ENCODE measurements around the gene ARHGEF11.

Gene ARHGEF11

DNA sequence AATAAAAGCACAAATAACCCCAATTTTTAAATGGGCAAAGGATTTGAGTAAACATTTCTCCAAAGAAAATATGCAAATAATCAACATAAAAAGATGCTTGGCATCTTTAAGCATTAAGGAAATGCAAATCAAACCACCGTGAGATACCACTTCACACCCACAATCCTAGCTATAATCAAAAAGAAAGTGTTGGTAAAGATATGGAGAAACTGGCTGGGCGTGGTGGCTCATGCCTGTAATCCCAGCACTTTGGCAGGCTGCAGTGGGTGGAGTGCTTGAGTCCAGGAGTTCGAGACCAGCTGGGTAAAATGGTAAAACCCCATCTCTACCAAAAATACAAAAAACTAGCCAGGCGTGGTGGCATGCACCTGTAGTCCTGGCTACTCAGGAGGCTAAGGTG is 16.9 kb downstream of the ARHGEF11 start:
- no peak overlapping the region for H3K4me3 ChIP-seq (replicated peaks; ENCODE audit: low read depth, low read length)
- no peak for TF ChIP-seq CTCF (IDR thresholded peaks at IDR 0.05; ENCODE audit: low read depth, low read length, missing control alignments)
- DNase-seq (ENCODE audit: extremely low read depth, low read depth), result no peak

GRCh38 chr1:157025856-157026255 is 19.7 kb downstream of the ARHGEF11 start:
- TF ChIP-seq CTCF (IDR thresholded peaks at IDR 0.05; ENCODE audit: low read depth, low read length, missing control alignments), result no peak
- DNase-seq (ENCODE audit: extremely low read depth, low read depth), result no peak
- no peak overlapping the region for H3K4me3 ChIP-seq (replicated peaks; ENCODE audit: low read depth, low read length)

GRCh38 chr1:157025385-157025784 is 20.2 kb downstream of the ARHGEF11 start:
- no peak for TF ChIP-seq CTCF (IDR thresholded peaks at IDR 0.05; ENCODE audit: low read depth, low read length, missing control alignments)
- no peak for DNase-seq (ENCODE audit: extremely low read depth, low read depth)
- H3K4me3 ChIP-seq (replicated peaks; ENCODE audit: low read depth, low read length), result no peak overlapping the region

DNA sequence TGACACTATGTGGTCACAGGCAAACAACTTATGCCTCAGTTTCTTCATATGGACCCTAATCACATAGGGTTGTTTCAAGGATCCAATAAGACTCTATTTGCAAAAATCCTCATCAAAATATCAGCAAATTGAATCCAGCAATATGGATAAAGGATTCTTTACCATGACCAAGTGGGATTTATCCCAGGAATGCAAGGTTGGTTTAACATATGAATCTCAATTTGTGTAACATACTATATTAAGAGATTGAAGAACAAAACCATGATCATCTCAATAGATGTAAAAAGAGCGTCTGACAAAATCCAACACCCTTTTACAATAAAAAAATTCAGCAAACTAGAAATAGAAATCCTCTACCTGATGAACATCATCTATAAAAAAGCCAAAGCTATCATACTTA is 23.9 kb downstream of the ARHGEF11 start:
- H3K4me3 ChIP-seq (replicated peaks; ENCODE audit: low read depth, low read length), result no peak overlapping the region
- DNase-seq (ENCODE audit: extremely low read depth, low read depth), result no peak
- TF ChIP-seq CTCF (IDR thresholded peaks at IDR 0.05; ENCODE audit: low read depth, low read length, missing control alignments), result no peak

- no peak overlapping the region for H3K4me3 ChIP-seq (replicated peaks; ENCODE audit: low read depth, low read length)
- no peak for DNase-seq (ENCODE audit: extremely low read depth, low read depth)
- no peak for TF ChIP-seq CTCF (IDR thresholded peaks at IDR 0.05; ENCODE audit: low read depth, low read length, missing control alignments)
These were observed 26.1 kb downstream of the ARHGEF11 start for GRCh38 chr1:157019457-157019856.

GRCh38 chr1:157011845-157012244 is 33.7 kb downstream of the ARHGEF11 start:
- no peak overlapping the region for H3K4me3 ChIP-seq (replicated peaks; ENCODE audit: low read depth, low read length)
- DNase-seq (ENCODE audit: extremely low read depth, low read depth), result no peak
- TF ChIP-seq CTCF (IDR thresholded peaks at IDR 0.05; ENCODE audit: low read depth, low read length, missing control alignments), result no peak

DNA sequence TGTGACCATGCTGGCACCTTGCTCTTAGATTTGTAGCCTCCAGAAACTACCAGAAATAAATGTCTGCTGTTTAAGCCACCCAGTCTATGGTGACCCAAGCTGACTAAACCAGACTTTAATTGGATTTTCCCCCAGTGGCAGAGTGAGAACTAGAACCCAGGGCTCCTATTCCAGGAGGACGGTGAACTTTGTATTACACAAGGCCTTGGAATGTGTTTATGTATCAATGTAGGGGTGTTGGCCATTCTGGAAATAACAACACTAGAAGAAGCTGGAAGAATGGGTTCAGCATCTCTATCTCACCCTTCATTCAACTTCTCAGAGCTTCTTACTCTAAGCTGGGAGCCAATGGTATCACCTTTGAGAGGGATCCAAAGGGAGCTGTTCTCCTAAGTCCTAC is 37.0 kb downstream of the ARHGEF11 start:
- H3K4me3 ChIP-seq (replicated peaks; ENCODE audit: low read depth, low read length), result no peak overlapping the region
- no peak for DNase-seq (ENCODE audit: extremely low read depth, low read depth)
- no peak for TF ChIP-seq CTCF (IDR thresholded peaks at IDR 0.05; ENCODE audit: low read depth, low read length, missing control alignments)
